Vagina (tissue), 2 donors: ENCODE measurements around the gene GSG1L. TPM values are rescaled to one million over a fixed set of nuclear protein-coding genes. Genes with fewer than 3 reads are reported as not detected.

ENCODE experiments used
- DNase-seq, 2 donors: peaks; one replicate each; pipeline ENCODE4 v3.0.0-alpha.2; 2017; ENCODE audit errors: extremely low spot score in 2 of 2
- H3K27ac ChIP-seq: fragments of 200-600 bp; sonication (generic); one replicate; pipeline ENCODE4 v1.5.1; 2019
- H3K27me3 ChIP-seq: fragments of 200-600 bp; sonication (generic); one replicate; pipeline ENCODE4 v1.5.1; 2019
- H3K36me3 ChIP-seq, 2 donors: fragments of 200-600 bp; sonication (generic); one replicate each; pipeline ENCODE4 v1.5.1; 2017 to 2019
- H3K4me1 ChIP-seq: fragments of 200-600 bp; sonication (generic); one replicate; pipeline ENCODE4 v1.5.1; 2019
- H3K4me3 ChIP-seq, 2 donors: fragments of 200-600 bp; sonication (generic); 1 replicate in 1 of 2; 2 replicates in 1 of 2; pipeline ENCODE4 v1.5.1; 2016 to 2019
- H3K9me3 ChIP-seq: fragments of 200-600 bp; sonication (generic); one replicate; pipeline ENCODE4 v1.5.1; 2019
- POLR2A ChIP-seq, 2 donors: fragments of 450-650 bp; IDR thresholded peaks; one replicate each; pipeline ENCODE4 v1.6.1; 2017; ENCODE audit warnings: antibody characterized with exemption in 2 of 2, mild to moderate bottlenecking in 2 of 2, moderate library complexity in 2 of 2
- POLR2AphosphoS5 ChIP-seq, 2 donors: sonication (generic); formaldehyde crosslinking; IDR thresholded peaks; one replicate each; pipeline ENCODE4 v1.9.0; 2017; ENCODE audit warnings: antibody characterized with exemption in 2 of 2, mild to moderate bottlenecking in 2 of 2, low read depth in 1 of 2; ENCODE audit not compliant: insufficient read depth in 1 of 2
- intact Hi-C: fragments of 100-400 bp; cut with DNase I; formaldehyde crosslinking; loops from one replicate; pipeline ENCODE4 v1.15.1; 2023
- total RNA-seq: library from RNA; depleted of rRNA; stranded (reverse); fragments of >200 nt; gene quantifications from one replicate; pipeline ENCODE4 v1.2.3, GENCODE V29; 2016
- TF ChIP-seq, protein P1 (sequence below), 3 experiments: fragments of 450-650 bp in 2 of 3; fragments of 200-600 bp in 1 of 3; sonication (generic) in 1 of 3; IDR thresholded peaks; one replicate each; pipeline ENCODE4 v1.5.1; 2017 to 2019; ENCODE audit warnings: antibody characterized with exemption in 3 of 3, mild to moderate bottlenecking in 2 of 3, moderate library complexity in 2 of 3

Gene GSG1L
- total RNA-seq, 1 donor from 2014 or later, result not detected

DNA sequence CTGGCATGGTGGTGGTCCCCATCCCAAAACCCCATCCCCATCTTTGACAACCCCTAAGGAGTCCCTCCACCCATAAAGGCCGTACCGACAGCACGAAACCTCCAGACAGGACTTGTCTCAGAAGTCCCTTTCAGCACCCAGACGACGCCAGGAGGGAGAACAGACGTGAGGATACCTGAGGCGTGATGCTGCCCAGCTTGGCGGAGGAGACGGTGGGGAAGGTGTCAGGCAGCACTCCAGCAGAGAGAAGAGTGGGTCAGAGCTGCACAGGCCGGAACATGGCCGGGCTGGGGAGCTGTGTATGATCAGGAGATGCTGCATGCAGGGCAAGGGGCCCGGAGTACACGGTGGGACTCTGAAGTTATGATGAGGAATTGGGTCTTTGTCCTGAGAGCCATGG is 244.2 kb downstream of the GSG1L start:
- intact Hi-C loops, result no loop called here
- Histone ChIP-seq H3K9me3 (no peaks in the 10 kb centered on the region), H3K27ac (no peak overlapping the region), H3K4me1 (no peaks in the 10 kb centered on the region), H3K27me3 (no peaks in the 10 kb centered on the region), H3K4me3 (no peak overlapping the region), H3K36me3 (no peaks in the 10 kb centered on the region)
- no peak for TF ChIP-seq POLR2AphosphoS5 (IDR thresholded peaks at IDR 0.05; ENCODE audit: insufficient read depth in 1 of 2, low read depth in 1 of 2)
- TF ChIP-seq, protein P1, sequence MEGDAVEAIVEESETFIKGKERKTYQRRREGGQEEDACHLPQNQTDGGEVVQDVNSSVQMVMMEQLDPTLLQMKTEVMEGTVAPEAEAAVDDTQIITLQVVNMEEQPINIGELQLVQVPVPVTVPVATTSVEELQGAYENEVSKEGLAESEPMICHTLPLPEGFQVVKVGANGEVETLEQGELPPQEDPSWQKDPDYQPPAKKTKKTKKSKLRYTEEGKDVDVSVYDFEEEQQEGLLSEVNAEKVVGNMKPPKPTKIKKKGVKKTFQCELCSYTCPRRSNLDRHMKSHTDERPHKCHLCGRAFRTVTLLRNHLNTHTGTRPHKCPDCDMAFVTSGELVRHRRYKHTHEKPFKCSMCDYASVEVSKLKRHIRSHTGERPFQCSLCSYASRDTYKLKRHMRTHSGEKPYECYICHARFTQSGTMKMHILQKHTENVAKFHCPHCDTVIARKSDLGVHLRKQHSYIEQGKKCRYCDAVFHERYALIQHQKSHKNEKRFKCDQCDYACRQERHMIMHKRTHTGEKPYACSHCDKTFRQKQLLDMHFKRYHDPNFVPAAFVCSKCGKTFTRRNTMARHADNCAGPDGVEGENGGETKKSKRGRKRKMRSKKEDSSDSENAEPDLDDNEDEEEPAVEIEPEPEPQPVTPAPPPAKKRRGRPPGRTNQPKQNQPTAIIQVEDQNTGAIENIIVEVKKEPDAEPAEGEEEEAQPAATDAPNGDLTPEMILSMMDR (IDR thresholded peaks at IDR 0.05), result no peak
- TF ChIP-seq POLR2A (IDR thresholded peaks at IDR 0.05), result no peak
- no peak for DNase-seq

DNA sequence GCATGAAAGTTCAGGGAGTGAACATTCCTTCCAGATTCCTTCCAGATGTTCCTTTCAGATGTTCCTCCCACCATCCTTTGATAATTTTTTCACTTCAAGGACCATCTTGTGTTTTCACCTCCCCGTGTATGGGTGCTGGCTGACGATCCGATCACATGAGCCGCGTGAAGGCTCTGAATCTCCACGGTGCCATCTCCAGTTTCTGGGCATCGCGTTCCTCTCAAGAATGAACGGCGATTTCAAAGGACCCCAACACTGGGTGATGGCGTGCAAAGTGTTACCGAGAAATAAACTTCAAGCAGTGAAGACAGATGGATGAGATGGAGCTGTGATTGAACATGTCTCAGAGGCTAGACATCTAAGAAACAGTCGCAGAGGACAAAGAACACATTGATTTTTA is 245.3 kb downstream of the GSG1L start:
- DNase-seq, result no peak
- H3K27ac ChIP-seq, result no peak overlapping the region
- H3K36me3 ChIP-seq, result no peaks in the 10 kb centered on the region
- intact Hi-C loops, result no loop called here
- no peaks in the 10 kb centered on the region for H3K9me3 ChIP-seq
- H3K27me3 ChIP-seq, result no peaks in the 10 kb centered on the region
- no peak overlapping the region for H3K4me3 ChIP-seq
- TF ChIP-seq POLR2AphosphoS5 (IDR thresholded peaks at IDR 0.05; ENCODE audit: insufficient read depth in 1 of 2, low read depth in 1 of 2) (no peak), POLR2A (IDR thresholded peaks at IDR 0.05) (no peak)
- TF ChIP-seq, protein P1 (IDR thresholded peaks at IDR 0.05), result no peak
- H3K4me1 ChIP-seq, result no peaks in the 10 kb centered on the region

DNA sequence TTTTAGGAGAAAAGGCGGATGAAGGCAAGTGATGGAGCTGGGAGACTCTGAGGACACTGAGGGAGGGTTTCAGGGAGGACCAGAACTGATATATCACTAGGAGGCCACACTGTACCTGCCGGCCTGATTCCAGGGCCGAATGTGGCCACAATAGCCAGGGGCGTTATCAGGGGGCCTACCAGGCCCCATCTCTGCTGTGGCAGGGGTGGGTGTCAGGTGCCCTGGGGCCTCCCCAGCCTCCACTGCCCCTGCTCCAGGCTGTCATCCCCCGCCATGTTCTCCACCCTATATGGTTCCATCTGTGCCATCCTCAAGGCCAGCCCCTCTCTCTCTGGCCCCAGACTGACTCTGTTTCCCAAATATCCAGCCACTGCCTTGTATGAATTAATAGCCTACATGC is 246.5 kb downstream of the GSG1L start:
- no peaks in the 10 kb centered on the region for H3K4me1 ChIP-seq
- TF ChIP-seq POLR2A (IDR thresholded peaks at IDR 0.05), result no peak
- TF ChIP-seq, protein P1 (IDR thresholded peaks at IDR 0.05), result no peak
- no peak for TF ChIP-seq POLR2AphosphoS5 (IDR thresholded peaks at IDR 0.05; ENCODE audit: insufficient read depth in 1 of 2, low read depth in 1 of 2)
- H3K36me3 ChIP-seq, result no peaks in the 10 kb centered on the region
- no peak overlapping the region for H3K27ac ChIP-seq
- no peak overlapping the region for H3K4me3 ChIP-seq
- intact Hi-C loops, result no loop called here
- no peaks in the 10 kb centered on the region for H3K27me3 ChIP-seq
- DNase-seq, result no peak
- no peaks in the 10 kb centered on the region for H3K9me3 ChIP-seq

DNA sequence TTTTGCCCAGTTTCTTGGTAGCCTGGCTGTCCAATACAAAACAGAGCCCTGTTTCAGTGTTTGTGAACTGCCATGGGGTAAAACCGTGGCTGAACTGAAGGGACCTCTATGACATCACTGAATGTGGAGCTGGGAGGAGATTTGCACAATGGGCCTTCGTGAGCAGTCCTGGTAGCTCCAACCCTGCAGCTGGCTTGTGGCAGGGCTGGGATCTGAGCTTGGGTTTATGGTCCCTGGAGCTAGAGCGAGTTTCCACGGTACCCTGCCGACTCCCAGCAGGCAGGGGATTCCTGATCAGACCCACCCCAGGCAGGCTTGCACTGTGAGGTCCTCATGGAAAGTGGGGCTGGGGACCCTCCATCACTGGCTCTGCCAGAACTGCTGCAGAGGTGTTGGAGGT is 247.0 kb downstream of the GSG1L start:
- no peak overlapping the region for H3K4me3 ChIP-seq
- TF ChIP-seq, protein P1 (IDR thresholded peaks at IDR 0.05), result no peak
- TF ChIP-seq POLR2A (IDR thresholded peaks at IDR 0.05) (no peak), POLR2AphosphoS5 (IDR thresholded peaks at IDR 0.05; ENCODE audit: insufficient read depth in 1 of 2, low read depth in 1 of 2) (no peak)
- DNase-seq, result no peak

DNA sequence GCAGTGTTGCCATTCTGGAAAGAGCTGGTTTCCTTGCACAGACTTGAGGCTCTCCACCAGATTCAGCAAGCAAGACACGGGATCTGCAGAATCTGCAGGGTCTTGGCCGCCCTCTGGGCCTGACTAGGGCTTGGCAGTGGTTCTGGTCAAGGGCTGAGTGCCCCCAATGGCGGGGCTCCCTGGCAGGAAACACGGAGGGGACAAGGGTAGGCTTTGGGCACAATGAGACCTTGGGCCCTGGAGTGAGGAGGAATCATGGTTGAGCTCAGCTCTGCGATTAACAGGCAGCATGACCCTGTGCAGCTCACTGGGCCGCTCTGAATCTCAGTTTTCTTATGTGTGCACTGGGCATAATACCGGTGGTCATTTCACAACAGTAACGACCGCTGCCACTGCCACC is 249.9 kb downstream of the GSG1L start:
- no peak overlapping the region for H3K4me3 ChIP-seq
- no peaks in the 10 kb centered on the region for H3K4me1 ChIP-seq
- H3K27ac ChIP-seq, result no peak overlapping the region
- no peaks in the 10 kb centered on the region for H3K9me3 ChIP-seq
- intact Hi-C loops, result no loop called here
- no peak for DNase-seq
- no peaks in the 10 kb centered on the region for H3K36me3 ChIP-seq
- no peak for TF ChIP-seq POLR2AphosphoS5 (IDR thresholded peaks at IDR 0.05; ENCODE audit: insufficient read depth in 1 of 2, low read depth in 1 of 2)
- TF ChIP-seq, protein P1 (IDR thresholded peaks at IDR 0.05), result no peak
- no peak for TF ChIP-seq POLR2A (IDR thresholded peaks at IDR 0.05)
- no peaks in the 10 kb centered on the region for H3K27me3 ChIP-seq

More for the DNA sequence above, 247.0 kb downstream of the GSG1L start:
- no peak overlapping the region for H3K27ac ChIP-seq
- no peaks in the 10 kb centered on the region for H3K27me3 ChIP-seq
- intact Hi-C loops, result no loop called here
- no peaks in the 10 kb centered on the region for H3K36me3 ChIP-seq
- no peaks in the 10 kb centered on the region for H3K4me1 ChIP-seq
- H3K9me3 ChIP-seq, result no peaks in the 10 kb centered on the region
